ENCODE measurements around the gene FBLN7. TPM values are rescaled to one million over a fixed set of nuclear protein-coding genes. Genes with fewer than 3 reads are reported as not detected.

The FBLN7 gene
- total RNA-seq, 1 donor from 2014 or later = not detected

DNA sequence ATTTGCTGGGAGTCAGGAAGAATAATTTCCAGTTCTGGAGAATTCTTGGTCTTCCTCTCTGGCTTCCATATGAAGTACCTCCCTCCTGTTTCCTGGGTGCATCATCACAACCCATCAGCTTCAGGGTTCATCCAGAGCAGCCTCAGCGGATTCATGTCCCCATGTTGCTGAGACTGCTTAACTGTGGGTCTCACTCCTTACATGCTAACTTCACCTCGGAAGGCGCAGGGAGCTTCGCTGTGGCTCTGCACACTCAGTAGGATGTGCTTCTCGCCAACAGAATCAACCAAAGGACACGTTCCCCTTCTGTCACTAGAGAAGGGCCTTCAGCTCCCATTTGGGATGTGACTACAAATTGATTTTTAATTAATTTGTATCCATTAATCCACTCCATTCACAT lies 24.2 kb downstream of the FBLN7 start:
- no peak overlapping the region for H2AFZ ChIP-seq (ENCODE audit: low read depth, low read length)
- H3K27ac ChIP-seq (ENCODE audit: low read depth, low read length) = no peak overlapping the region
- no peaks in the 10 kb centered on the region for H4K20me1 ChIP-seq (ENCODE audit: insufficient read depth, low read length)
- H3K27me3 ChIP-seq (ENCODE audit: insufficient read depth, low read length) = peaks cover 2% of the 10 kb centered on the region
- no peak for TF ChIP-seq EZH2 (IDR thresholded peaks at IDR 0.05; ENCODE audit: insufficient read depth, low read length)
- TF ChIP-seq, protein P1, sequence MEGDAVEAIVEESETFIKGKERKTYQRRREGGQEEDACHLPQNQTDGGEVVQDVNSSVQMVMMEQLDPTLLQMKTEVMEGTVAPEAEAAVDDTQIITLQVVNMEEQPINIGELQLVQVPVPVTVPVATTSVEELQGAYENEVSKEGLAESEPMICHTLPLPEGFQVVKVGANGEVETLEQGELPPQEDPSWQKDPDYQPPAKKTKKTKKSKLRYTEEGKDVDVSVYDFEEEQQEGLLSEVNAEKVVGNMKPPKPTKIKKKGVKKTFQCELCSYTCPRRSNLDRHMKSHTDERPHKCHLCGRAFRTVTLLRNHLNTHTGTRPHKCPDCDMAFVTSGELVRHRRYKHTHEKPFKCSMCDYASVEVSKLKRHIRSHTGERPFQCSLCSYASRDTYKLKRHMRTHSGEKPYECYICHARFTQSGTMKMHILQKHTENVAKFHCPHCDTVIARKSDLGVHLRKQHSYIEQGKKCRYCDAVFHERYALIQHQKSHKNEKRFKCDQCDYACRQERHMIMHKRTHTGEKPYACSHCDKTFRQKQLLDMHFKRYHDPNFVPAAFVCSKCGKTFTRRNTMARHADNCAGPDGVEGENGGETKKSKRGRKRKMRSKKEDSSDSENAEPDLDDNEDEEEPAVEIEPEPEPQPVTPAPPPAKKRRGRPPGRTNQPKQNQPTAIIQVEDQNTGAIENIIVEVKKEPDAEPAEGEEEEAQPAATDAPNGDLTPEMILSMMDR (IDR thresholded peaks at IDR 0.05; ENCODE audit: insufficient read depth, low read depth, low read length) = no peak
- H3K4me3 Mint-ChIP-seq (ENCODE audit: unreplicated experiment) = no peak overlapping the region
- H3K79me2 ChIP-seq (ENCODE audit: insufficient read depth, low read length) = no peaks in the 10 kb centered on the region
- H3K27ac Mint-ChIP-seq (ENCODE audit: unreplicated experiment) = no peak overlapping the region
- DNase-seq (ENCODE audit: low read depth) (no peak), FAIRE-seq (no peak)
- H3K4me1 Mint-ChIP-seq (ENCODE audit: low read depth, unreplicated experiment) = peaks cover 5% of the 10 kb centered on the region
- no peaks in the 10 kb centered on the region for H3K9me3 ChIP-seq (ENCODE audit: insufficient read depth, low read depth, low read length)
- H3K27me3 Mint-ChIP-seq (ENCODE audit: low read depth, unreplicated experiment) = peaks cover 11% of the 10 kb centered on the region
- H3K36me3 ChIP-seq (ENCODE audit: insufficient read depth, low read length) = no peaks in the 10 kb centered on the region
- H3K9me3 Mint-ChIP-seq (ENCODE audit: unreplicated experiment) = peaks cover 1% of the 10 kb centered on the region
- H3K4me1 ChIP-seq (ENCODE audit: insufficient read depth, low read length) = no peaks in the 10 kb centered on the region
- H3K4me3 ChIP-seq (ENCODE audit: insufficient read depth, low read depth, low read length) = no peak overlapping the region
- H3K4me2 ChIP-seq (ENCODE audit: low read length) = no peak overlapping the region
- no peak overlapping the region for H3K9ac ChIP-seq (ENCODE audit: low read length)
- H3K36me3 Mint-ChIP-seq (ENCODE audit: low read depth, unreplicated experiment) = no peaks in the 10 kb centered on the region

DNA sequence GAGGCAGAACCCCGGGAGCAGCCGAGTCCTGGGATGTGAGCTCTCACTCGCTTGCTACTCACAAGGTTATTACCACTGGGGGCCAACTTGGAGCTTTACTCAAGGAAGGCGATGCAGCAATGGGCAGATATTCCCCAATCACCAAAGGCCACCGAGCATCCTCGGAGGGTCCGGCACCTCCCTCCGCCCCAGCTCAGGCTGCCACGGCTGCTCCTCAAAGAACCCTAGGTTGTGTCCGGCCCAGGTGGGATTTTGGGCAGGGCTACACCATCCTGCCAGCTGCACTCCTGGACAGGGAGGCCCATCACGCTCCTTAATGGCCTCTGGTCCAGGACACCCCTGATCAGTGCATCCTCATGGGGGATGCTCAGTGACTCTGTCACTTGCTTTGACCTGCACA lies 24.8 kb downstream of the FBLN7 start:
- Mint-ChIP-seq H3K4me3 (ENCODE audit: unreplicated experiment) (no peak overlapping the region), H3K36me3 (ENCODE audit: low read depth, unreplicated experiment) (no peaks in the 10 kb centered on the region), H3K9me3 (ENCODE audit: unreplicated experiment) (peaks cover 1% of the 10 kb centered on the region), H3K27ac (ENCODE audit: unreplicated experiment) (no peak overlapping the region), H3K4me1 (ENCODE audit: low read depth, unreplicated experiment) (peaks cover 5% of the 10 kb centered on the region), H3K27me3 (ENCODE audit: low read depth, unreplicated experiment) (peaks cover 11% of the 10 kb centered on the region)
- no peak for DNase-seq (ENCODE audit: low read depth)
- H3K4me1 ChIP-seq (ENCODE audit: insufficient read depth, low read length) = no peaks in the 10 kb centered on the region
- no peak overlapping the region for H3K4me3 ChIP-seq (ENCODE audit: insufficient read depth, low read depth, low read length)
- no peak overlapping the region for H3K4me2 ChIP-seq (ENCODE audit: low read length)
- TF ChIP-seq EZH2 (IDR thresholded peaks at IDR 0.05; ENCODE audit: insufficient read depth, low read length) = no peak
- TF ChIP-seq, protein P1 (IDR thresholded peaks at IDR 0.05; ENCODE audit: insufficient read depth, low read depth, low read length) = no peak
- H3K27me3 ChIP-seq (ENCODE audit: insufficient read depth, low read length) = peaks cover 2% of the 10 kb centered on the region
- no peaks in the 10 kb centered on the region for H3K79me2 ChIP-seq (ENCODE audit: insufficient read depth, low read length)
- no peak overlapping the region for H2AFZ ChIP-seq (ENCODE audit: low read depth, low read length)
- no peak overlapping the region for H3K27ac ChIP-seq (ENCODE audit: low read depth, low read length)
- H3K9ac ChIP-seq (ENCODE audit: low read length) = no peak overlapping the region
- no peak for FAIRE-seq
- H3K9me3 ChIP-seq (ENCODE audit: insufficient read depth, low read depth, low read length) = no peaks in the 10 kb centered on the region
- H4K20me1 ChIP-seq (ENCODE audit: insufficient read depth, low read length) = no peaks in the 10 kb centered on the region
- H3K36me3 ChIP-seq (ENCODE audit: insufficient read depth, low read length) = no peaks in the 10 kb centered on the region

DNA sequence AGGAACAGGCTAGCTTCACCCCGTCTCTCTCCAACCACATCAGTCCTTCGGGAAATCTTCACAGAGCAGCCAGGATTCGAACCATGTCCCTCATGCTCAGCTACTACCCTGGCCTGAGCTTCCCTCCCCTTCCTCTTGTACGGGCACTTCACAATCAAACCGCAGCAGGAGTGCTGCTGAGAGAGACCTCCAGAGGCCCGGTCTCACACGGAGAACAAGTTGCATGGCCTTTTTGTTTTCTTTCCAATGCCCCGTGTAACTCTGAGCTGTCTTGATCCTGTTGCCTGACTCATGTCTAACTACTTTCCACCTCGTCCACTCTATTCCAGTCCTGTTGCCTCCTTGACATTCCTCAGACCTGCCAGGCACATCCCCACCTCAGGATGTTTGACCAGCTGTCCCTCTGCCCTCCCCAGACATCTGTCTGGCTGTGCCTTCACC lies 25.4 kb downstream of the FBLN7 start:
- Mint-ChIP-seq H3K4me1 (ENCODE audit: low read depth, unreplicated experiment) (peaks cover 5% of the 10 kb centered on the region), H3K27ac (ENCODE audit: unreplicated experiment) (no peak overlapping the region), H3K27me3 (ENCODE audit: low read depth, unreplicated experiment) (peaks cover 11% of the 10 kb centered on the region), H3K36me3 (ENCODE audit: low read depth, unreplicated experiment) (no peaks in the 10 kb centered on the region), H3K4me3 (ENCODE audit: unreplicated experiment) (no peak overlapping the region), H3K9me3 (ENCODE audit: unreplicated experiment) (peaks cover 1% of the 10 kb centered on the region)
- Histone ChIP-seq H2AFZ (ENCODE audit: low read depth, low read length) (no peak overlapping the region), H3K79me2 (ENCODE audit: insufficient read depth, low read length) (no peaks in the 10 kb centered on the region), H3K9ac (ENCODE audit: low read length) (no peak overlapping the region), H3K27ac (ENCODE audit: low read depth, low read length) (no peak overlapping the region), H3K4me1 (ENCODE audit: insufficient read depth, low read length) (no peaks in the 10 kb centered on the region), H3K4me3 (ENCODE audit: insufficient read depth, low read depth, low read length) (no peak overlapping the region), H3K4me2 (ENCODE audit: low read length) (no peak overlapping the region), H3K27me3 (ENCODE audit: insufficient read depth, low read length) (peaks cover 2% of the 10 kb centered on the region), H3K36me3 (ENCODE audit: insufficient read depth, low read length) (no peaks in the 10 kb centered on the region), H4K20me1 (ENCODE audit: insufficient read depth, low read length) (no peaks in the 10 kb centered on the region), H3K9me3 (ENCODE audit: insufficient read depth, low read depth, low read length) (no peaks in the 10 kb centered on the region)
- no peak for DNase-seq (ENCODE audit: low read depth)
- FAIRE-seq = no peak
- TF ChIP-seq EZH2 (IDR thresholded peaks at IDR 0.05; ENCODE audit: insufficient read depth, low read length) = no peak
- TF ChIP-seq, protein P1 (IDR thresholded peaks at IDR 0.05; ENCODE audit: insufficient read depth, low read depth, low read length) = no peak

All from astrocyte (in vitro differentiated cells and primary cell).